GM10248 (cell line): ENCODE data around the gene DNAH6.
A peak's percentile ranks its signal among the peaks of the same experiment; 100 is the strongest.

Experiments used
- CTCF ChIA-PET: fragments of 300-600 bp; sonication (Branson Sonifier 250); formaldehyde crosslinking; extraction: SDS; loops from one replicate; lab custom pipeline; 2021; ENCODE audit warnings: antibody characterized with exemption; lab: Yijun Ruan, JAX
- POLR2A ChIA-PET: fragments of 350-650 bp; sonication (Branson Sonifier 250); formaldehyde crosslinking; extraction: SDS; loops from one replicate; lab custom pipeline; 2020; ENCODE audit warnings: antibody characterized with exemption; lab: Yijun Ruan, JAX
- DNase-seq: peaks from one replicate; pipeline ENCODE4 v3.0.0; 2012; ENCODE audit errors: extremely low spot score
- TF ChIP-seq, protein P1 (sequence below): IDR thresholded peaks from 2 replicates; pipeline ENCODE4 v1.5.1; 2012; ENCODE audit warnings: mild to moderate bottlenecking, low read depth; ENCODE audit errors: extremely low read depth, missing control alignments, control extremely low read depth

The DNAH6 gene

GRCh38 chr2:84781942-84782716, 265.8 kb downstream of the DNAH6 start:
- CTCF ChIA-PET = interaction anchor here (1.1 to 1.5 kb wide), 3 partner anchors 15 to 86 kb away, joined by 3 read pairs; no protein-coding TSS in a partner anchor
- POLR2A ChIA-PET = no interaction called here
- TF ChIP-seq, protein P1, sequence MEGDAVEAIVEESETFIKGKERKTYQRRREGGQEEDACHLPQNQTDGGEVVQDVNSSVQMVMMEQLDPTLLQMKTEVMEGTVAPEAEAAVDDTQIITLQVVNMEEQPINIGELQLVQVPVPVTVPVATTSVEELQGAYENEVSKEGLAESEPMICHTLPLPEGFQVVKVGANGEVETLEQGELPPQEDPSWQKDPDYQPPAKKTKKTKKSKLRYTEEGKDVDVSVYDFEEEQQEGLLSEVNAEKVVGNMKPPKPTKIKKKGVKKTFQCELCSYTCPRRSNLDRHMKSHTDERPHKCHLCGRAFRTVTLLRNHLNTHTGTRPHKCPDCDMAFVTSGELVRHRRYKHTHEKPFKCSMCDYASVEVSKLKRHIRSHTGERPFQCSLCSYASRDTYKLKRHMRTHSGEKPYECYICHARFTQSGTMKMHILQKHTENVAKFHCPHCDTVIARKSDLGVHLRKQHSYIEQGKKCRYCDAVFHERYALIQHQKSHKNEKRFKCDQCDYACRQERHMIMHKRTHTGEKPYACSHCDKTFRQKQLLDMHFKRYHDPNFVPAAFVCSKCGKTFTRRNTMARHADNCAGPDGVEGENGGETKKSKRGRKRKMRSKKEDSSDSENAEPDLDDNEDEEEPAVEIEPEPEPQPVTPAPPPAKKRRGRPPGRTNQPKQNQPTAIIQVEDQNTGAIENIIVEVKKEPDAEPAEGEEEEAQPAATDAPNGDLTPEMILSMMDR = no peak
- DNase-seq = peak; percentile 22

DNA sequence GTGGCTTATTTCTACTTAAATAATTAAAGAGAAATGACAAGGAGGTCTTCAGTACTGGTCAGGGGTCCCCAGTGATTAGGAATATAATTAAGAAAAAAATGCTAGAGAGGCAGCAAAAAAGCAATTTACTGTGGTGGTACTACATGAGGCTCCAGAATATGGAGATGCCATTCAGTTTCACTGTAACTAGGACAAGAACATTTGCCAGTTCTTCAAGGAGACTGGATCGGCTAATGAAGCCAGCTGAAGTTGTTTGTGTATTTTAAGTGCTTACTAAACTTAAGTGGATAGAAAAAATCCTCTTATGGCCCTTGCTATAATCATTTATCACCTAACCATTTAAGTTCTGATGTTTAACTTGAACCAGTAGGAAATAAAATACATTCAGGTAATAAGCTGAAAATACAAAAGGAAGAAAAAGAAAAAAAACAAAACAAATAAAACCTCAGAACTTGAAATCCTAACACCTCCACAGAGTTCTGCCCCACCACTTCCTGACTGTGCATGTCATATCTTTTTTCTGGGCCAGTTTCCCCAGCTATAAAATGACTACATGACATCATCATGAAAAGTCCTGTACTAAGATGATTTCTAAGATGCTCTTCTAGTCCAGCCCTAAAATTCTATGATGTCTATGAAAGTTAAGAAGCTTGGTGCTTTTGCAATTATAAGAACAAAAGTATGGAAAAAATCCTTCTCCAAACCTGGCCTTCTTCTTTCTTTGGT, 266.6 kb downstream of the DNAH6 start:
- POLR2A ChIA-PET = no interaction called here
- CTCF ChIA-PET = no interaction called here

DNA sequence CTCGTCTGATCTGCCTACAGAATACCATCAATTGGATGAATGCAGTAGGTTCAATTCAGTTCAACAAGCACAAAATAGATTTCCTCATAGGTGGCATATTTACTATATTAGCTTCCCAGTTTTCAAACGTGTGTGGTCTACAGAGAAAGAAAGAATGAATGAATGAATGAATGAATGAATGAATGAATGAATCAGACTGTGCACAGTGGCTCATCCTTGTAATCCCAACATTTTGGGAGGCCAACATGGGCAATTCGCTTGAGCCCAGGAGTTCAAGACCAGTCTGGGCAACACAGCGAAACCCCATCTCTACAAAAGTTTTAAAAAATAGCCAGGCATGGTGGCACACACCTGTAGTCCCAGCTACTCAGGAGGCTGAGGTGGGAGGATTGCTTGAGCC, 269.7 kb downstream of the DNAH6 start:
- CTCF ChIA-PET = interaction anchor here (1.0 kb wide), 1 partner anchor 69 kb away, joined by 3 read pairs; no protein-coding TSS in a partner anchor
- DNase-seq = no peak
- TF ChIP-seq, protein P1 = no peak
- POLR2A ChIA-PET = no interaction called here

More for the DNA sequence above, 266.6 kb downstream of the DNAH6 start:
- TF ChIP-seq, protein P1 = no peak
- no peak for DNase-seq

DNA sequence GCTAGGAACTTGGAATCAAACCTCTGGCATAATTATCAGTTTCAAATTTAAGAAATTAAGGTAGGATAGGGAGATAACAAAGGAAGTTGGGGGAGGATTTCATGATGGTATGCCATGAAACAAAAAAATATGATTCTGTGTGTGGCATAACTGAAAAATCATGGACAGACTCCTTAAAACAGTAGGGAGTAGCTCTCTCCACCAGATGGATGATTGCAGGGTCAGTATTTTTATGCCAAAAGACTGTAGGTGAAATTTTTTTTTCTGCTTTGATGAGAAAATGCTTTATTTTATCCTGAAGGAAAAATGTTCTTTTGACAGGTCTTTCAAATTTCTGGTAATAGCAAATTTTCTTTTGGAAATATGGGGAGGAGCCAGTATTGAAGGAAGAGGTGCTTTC, 270.3 kb downstream of the DNAH6 start:
- no peak for DNase-seq
- TF ChIP-seq, protein P1 = no peak
- POLR2A ChIA-PET = no interaction called here
- CTCF ChIA-PET = interaction anchor here (1.0 kb wide), 1 partner anchor 70 kb away, joined by 3 read pairs; no protein-coding TSS in a partner anchor

DNA sequence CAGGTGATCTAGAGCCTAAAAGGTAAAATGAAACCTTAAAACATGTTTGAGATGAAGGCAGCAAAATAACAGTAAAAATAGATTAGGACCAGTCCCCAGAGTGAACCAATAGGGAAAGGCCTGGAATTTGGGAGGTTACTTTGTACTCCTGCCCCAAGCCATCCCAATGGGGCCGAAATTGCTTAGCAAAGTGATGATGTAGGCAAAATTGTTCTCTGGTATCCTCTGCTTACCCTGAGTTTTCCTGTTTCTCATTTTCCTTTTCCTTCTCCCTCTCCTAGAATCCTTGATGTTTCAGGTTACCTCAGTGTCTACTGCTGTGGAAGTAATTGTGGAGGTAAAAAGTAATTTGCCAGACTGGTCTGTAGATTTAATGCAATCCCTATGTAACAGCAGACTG, 271.7 kb downstream of the DNAH6 start:
- CTCF ChIA-PET = no interaction called here
- no peak for DNase-seq
- POLR2A ChIA-PET = no interaction called here
- TF ChIP-seq, protein P1 = no peak

DNA sequence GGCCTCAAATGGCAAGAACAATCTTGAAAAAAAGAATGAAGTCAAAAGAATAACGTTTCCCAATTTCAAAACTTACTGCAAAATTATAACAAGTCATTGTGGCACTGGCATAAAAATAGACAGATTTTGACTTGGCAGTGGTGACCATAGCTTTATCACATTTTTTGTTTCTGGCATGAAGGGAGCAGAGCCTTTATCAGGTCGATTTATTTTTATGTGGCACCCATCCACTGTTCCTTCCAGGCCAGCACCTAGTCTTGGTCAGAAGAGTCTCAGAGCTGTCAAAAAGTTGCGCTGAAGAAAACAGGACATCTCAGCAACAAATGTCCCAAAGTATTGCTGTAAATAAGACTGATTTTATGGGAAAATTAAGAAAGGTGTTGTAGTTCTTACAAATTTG, 272.2 kb downstream of the DNAH6 start:
- no peak for DNase-seq
- ChIA-PET POLR2A (no interaction called here), CTCF (no interaction called here)
- TF ChIP-seq, protein P1 = no peak
